GM21717 (cell line): ENCODE measurements around the gene FADS1.

Experiments used
- ATAC-seq: cut with Tn5 transposase; IDR thresholded peaks from one replicate; pipeline ENCODE4 v1.9.1; 2021; ENCODE audit warnings: mild to moderate bottlenecking, moderate library complexity; ENCODE audit not compliant: unreplicated experiment

FADS1 gene

DNA sequence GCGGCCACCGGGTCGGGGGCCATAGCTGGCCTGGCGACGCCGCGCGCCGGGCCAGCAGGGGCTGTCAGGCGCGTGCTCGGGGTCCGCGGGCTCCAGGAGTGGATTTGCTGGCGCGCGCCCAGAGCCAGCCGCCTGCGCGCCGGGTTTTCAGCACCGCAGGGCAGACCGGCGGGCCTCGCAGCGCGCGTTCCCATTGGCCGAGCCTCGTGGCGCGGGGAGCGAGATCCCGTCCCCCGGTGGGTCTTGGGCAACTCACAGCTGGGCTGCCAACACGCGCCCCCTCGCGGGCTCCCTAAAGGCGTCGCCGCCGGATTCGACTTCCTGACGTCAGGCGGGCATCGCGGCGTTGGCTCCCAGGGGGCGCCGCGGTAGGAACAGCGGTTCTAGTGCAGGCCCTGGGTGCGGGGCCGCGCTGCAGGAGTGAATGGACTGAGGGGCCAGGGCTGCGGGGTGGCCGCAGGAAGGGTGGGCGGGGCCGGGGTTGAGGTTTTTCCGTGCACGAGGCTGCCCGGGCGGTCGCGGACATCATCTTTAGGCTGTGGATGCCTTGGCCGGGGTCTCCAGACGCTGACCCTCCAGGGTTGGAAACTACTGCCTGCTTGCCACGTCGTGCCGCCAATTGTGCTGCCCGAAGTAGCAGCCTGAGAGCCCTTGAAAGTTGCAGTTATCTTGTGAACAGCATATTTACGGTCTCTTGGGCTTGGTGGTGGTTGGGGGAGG lies at the start of gene FADS1:
Gene FADS1, minus strand, starts transcription at position 268 of the 720 bp plus-strand sequence. Its CDS starts 74 bp downstream, at position 194.
- ATAC-seq: peak; percentile 48

- no peak for ATAC-seq
Measured at GRCh38 chr11:61866231-61866957, 49.6 kb upstream of the FADS1 start.

GRCh38 chr11:61864814-61865775 lies 48.3 kb upstream of the FADS1 start:
- ATAC-seq: no peak

DNA sequence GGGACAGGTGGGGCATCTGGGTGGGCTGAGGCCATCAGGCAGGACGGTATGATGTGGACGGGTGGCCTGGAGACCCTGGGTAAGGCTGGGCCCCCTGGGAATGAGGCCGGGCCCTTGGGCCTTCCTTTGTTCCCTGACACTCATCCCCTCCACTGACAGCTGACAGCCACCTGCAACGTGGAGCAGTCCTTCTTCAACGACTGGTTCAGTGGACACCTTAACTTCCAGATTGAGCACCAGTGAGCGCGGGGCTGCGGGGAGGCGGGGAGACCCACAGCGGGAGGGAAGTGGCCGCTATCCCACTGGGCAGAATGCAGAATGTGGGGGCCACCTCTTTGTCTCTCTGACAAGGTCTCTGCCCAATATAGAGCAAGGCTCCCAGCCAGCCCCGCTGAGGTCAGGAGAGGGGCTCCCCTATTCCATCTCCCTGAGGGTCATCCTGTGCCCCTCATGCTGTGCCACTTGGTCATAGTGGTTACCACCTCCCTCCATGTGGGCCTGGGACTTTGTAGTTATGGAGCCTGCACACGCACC lies 46.8 kb upstream of the FADS1 start:
- no peak for ATAC-seq

- no peak for ATAC-seq
Measured at GRCh38 chr11:61862714-61863547, 46.1 kb upstream of the FADS1 start.

DNA sequence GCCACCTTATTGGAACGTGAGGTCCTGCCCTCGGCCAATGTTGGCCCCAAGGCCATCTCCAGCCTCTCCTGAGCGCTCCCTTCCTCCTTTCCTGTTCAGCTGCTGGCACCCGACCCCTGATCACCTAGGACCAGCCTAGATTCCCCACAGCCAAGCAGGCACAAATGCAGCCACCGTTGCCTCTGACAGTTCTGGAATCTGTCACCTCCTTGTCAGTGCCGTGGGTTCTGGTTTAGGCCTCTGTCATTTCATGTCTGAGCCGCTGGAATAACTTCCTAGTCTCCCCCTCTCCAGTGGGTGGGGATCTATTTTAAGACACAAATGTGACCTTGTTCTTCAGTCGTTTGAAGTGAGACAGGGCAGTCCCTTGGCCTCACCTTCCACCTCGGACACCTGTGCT lies 44.8 kb upstream of the FADS1 start:
- ATAC-seq: no peak

DNA sequence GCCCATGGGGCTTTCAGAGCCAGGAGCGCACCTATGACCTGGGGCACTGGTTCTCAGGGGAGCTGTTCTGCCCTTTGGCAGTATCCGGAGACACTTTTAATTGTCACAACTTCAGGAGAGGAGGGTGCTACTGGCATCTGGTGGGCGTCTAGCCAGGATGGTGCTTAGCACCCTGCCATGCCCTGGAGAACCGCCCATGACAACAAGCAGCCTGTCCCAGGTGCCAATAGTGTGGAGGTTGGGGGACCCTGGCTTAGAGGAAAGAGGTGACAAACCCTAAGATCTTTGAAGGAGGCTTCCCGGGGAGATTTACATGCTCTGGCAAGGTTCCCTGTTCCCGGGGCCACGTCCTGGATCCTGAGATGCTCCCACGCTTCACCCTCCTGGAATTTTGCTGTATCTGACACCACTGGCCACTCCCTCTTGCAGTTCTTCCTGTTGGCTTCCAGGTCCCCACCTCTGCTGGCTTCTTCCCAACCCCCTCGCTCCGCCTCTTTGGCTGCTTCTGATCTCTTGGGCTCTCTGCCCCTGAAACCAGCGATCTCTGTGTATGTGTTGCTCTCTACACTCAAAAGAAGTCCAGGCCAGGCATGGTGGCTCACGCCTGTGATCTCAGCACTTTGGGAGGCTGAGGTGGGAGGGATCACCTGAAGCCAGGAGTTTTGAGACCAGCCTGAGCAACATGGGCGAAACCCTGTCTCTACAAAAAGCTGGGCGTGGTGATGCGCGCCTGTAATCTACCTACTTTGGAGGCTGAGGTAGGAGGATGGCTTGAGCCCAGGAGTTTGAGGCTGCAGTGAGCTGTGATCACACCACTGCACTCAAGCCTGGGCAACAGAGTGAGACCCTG lies 43.5 kb upstream of the FADS1 start:
- ATAC-seq: no peak

- no peak for ATAC-seq
Measured at GRCh38 chr11:61855939-61856680, 39.3 kb upstream of the FADS1 start.

DNA sequence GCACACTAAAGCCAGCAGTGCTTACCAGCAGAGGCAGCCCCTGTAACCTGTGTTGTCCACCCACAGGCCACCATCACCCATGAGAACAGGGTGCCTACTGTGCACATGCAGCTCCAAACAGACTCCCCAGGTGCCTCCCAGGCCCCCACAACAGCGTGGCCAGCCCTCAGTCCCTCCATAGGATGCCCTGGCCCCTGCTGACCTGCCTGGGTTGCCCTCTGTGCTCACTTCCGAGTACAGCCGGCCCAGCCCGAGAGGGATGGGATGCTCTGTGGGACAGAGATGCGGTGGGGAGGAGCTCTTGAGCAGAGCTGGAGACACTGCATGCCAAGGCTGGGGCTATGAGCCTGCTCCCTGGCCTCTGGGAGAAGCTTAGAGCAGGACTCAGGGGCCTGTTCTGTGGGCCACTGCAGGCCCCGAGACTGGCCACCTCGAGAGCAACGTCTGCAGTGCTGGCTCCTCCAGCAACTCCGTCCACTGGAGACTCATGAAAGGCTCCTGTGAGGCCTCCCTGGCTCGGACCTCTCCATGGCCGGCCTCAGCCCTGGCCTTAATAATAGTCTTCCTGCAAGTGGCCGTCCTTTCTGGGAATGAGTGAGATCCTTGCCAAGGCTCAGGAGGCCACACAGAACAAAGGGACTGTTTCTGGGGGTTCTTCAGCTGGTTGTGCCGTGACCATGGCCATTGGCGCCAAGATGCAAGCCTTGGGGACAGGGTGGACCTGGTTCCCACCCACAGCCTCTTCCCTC lies 38.3 kb upstream of the FADS1 start:
- no peak for ATAC-seq

- ATAC-seq: no peak
Measured at GRCh38 chr11:61854206-61854895, 37.5 kb upstream of the FADS1 start.

DNA sequence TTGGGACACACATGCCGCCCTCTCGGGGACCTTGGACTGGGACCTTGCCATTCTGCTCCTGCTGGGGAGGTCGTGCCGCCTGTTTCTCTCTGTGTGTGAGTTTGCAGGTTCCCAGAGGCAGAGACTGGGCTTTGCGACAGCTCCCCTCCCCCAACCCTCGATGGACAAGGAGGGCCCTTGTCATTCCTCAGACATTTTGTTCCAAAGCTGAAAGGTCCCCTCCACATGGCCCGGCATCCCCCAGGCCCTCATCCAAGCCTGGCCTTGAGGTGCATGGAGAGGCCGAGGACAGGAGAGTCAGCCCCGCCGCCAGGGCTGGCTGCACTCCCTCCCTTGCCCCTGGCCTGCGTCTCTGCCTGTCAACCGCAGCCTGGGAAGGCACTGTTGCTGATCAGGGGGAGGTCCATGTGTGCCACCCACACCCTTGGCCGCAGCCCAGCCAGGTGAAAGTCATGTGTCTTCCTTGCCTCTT lies 36.9 kb upstream of the FADS1 start:
- no peak for ATAC-seq

GRCh38 chr11:61851900-61852295 lies 35.1 kb upstream of the FADS1 start:
- no peak for ATAC-seq

- ATAC-seq: no peak
Measured at GRCh38 chr11:61851113-61851899, 34.5 kb upstream of the FADS1 start.

DNA sequence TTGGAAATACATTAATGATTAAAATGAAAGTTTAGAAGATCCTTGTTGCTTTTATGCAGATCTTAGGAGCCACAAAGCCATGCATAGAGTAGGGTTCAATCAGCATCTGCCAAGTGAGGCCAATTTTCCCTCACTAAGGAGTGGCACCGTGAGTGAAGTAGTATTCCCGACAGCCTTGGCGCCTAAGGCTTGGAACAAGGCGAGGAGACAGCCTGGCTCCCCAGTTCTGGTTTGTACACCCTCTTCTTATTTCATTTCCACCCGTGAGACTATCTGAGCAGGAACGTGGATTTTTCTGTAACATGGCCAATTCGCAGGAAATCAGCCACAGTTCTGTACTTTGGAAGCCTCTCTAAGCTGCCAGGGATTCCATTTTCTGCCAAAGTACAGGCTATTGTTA lies 33.9 kb upstream of the FADS1 start:
- no peak for ATAC-seq

GRCh38 chr11:61848631-61849030 lies 31.8 kb upstream of the FADS1 start:
- ATAC-seq: no peak

DNA sequence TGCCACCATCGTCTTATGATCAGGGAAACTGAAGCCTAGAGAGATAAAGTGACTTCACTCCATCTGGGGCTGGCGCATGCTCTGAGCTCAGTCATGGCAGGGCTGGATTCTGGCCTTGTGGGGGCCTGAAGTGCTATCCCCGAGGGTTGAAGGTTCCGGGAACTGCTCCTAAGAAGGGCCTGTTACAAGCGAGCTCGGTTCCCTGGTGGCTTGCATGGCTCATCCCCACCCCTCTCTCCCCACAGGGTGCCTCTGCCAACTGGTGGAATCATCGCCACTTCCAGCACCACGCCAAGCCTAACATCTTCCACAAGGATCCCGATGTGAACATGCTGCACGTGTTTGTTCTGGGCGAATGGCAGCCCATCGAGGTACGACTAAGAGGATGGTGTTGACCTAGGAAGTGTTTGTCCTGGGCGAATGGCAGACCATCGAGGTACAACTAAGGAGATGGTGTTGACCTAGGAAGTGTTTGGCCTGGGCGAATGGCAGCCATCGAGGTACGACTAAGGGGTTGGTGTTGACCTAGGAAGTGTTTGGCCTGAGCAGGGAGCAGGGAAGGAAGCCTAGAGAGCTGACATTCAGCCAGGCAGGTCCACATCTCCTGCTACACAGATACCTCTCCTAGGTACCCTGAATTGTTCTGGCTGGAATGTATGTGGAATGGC lies 31.2 kb upstream of the FADS1 start:
- no peak for ATAC-seq
